Activated CD4-positive, alpha-beta T cell treated with anti-CD3 and anti-CD28 coated beads, Interleukin-2, amount 50 U/mL, for 4 hours (primary cell): ENCODE measurements around the gene BCAR1.
"Not testable (repeated sequence)": the region's sequence is repeated elsewhere in the genome, so short reads cannot be mapped to it uniquely, and the experiment has no call there.

Experiments
- DNase-seq, 2 experiments: peaks; one replicate each; pipeline ENCODE4 v3.0.0-alpha.2; 2020

Gene BCAR1

GRCh38 chr16:75222271-75222783 is 29.1 kb downstream of the BCAR1 start:
- no peak for DNase-seq

- DNase-seq = no peak
Observed at GRCh38 chr16:75219838-75220237, 31.6 kb downstream of the BCAR1 start.

- no peak for DNase-seq
Observed at GRCh38 chr16:75219088-75219487, 32.3 kb downstream of the BCAR1 start.

- DNase-seq = no peak
Observed at GRCh38 chr16:75218256-75219076, 33.0 kb downstream of the BCAR1 start, which contains the start of gene CTRB1. Gene CTRB1, plus strand, starts transcription at chr16:75218988. Its CDS starts 20 bp downstream, at chr16:75219008.

GRCh38 chr16:75217389-75217851 is 34.0 kb downstream of the BCAR1 start:
- DNase-seq = no peak

GRCh38 chr16:75216576-75216975 is 34.8 kb downstream of the BCAR1 start:
- no peak for DNase-seq

GRCh38 chr16:75216127-75216526 is 35.3 kb downstream of the BCAR1 start:
- no peak for DNase-seq

GRCh38 chr16:75211286-75211685 is 40.1 kb downstream of the BCAR1 start:
- not testable (repeated sequence) for DNase-seq

- DNase-seq = no peak
Observed at GRCh38 chr16:75209944-75210343, 41.5 kb downstream of the BCAR1 start.

- not testable (repeated sequence) for DNase-seq
Observed at GRCh38 chr16:75209514-75209913, 41.9 kb downstream of the BCAR1 start.

GRCh38 chr16:75208861-75209505 is 42.4 kb downstream of the BCAR1 start:
- DNase-seq = no peak

GRCh38 chr16:75208242-75208825 is 43.1 kb downstream of the BCAR1 start:
- DNase-seq = no peak

GRCh38 chr16:75207831-75208230 is 43.6 kb downstream of the BCAR1 start:
- DNase-seq = no peak

GRCh38 chr16:75206749-75207451 is 44.5 kb downstream of the BCAR1 start, which contains the start of gene CTRB2:
Gene CTRB2, minus strand, starts transcription at chr16:75207161. Its CDS starts 20 bp downstream, at chr16:75207141.
- no peak for DNase-seq

GRCh38 chr16:75205961-75206748 is 45.3 kb downstream of the BCAR1 start:
- not testable (repeated sequence) for DNase-seq

GRCh38 chr16:75205438-75205837 is 46.0 kb downstream of the BCAR1 start:
- not testable (repeated sequence) for DNase-seq

- DNase-seq = not testable (repeated sequence)
Observed at GRCh38 chr16:75204905-75205304, 46.5 kb downstream of the BCAR1 start.

- DNase-seq = no peak
Observed at GRCh38 chr16:75204410-75204758, 47.0 kb downstream of the BCAR1 start.

- DNase-seq = no peak
Observed at GRCh38 chr16:75203667-75204409, 47.6 kb downstream of the BCAR1 start.

GRCh38 chr16:75203096-75203495 is 48.3 kb downstream of the BCAR1 start:
- DNase-seq = no peak

GRCh38 chr16:75202069-75202590 is 49.3 kb downstream of the BCAR1 start:
- no peak for DNase-seq
